GM10266 (cell line): ENCODE results near the gene ANKRD55.
"Not testable (repeated sequence)": the region's sequence is repeated elsewhere in the genome, so short reads cannot be mapped to it uniquely, and the experiment has no call there.

Experiments
- DNase-seq: peaks from one replicate; pipeline ENCODE4 v3.0.0; 2012; ENCODE audit errors: extremely low spot score
- CTCF ChIP-seq: IDR thresholded peaks from 2 replicates; pipeline ENCODE4 v1.5.1; 2012; ENCODE audit warnings: mild to moderate bottlenecking, low read depth; ENCODE audit not compliant: control insufficient read depth, insufficient read depth; ENCODE audit errors: missing control alignments

ANKRD55 gene

GRCh38 chr5:56244627-56245026 is 11.5 kb upstream of the ANKRD55 start:
- no peak for TF ChIP-seq CTCF
- no peak for DNase-seq

- not testable (repeated sequence) for DNase-seq
Measured at GRCh38 chr5:56242271-56242670, 9.1 kb upstream of the ANKRD55 start.

GRCh38 chr5:56232538-56232937 is 592 bp downstream of the ANKRD55 start:
- no peak for DNase-seq
- TF ChIP-seq CTCF: no peak

GRCh38 chr5:56230576-56230975 is 2.6 kb downstream of the ANKRD55 start:
- TF ChIP-seq CTCF: no peak
- no peak for DNase-seq

- no peak for TF ChIP-seq CTCF
- no peak for DNase-seq
Measured at GRCh38 chr5:56229111-56229510, 4.0 kb downstream of the ANKRD55 start.

GRCh38 chr5:56228631-56229030 is 4.5 kb downstream of the ANKRD55 start:
- TF ChIP-seq CTCF: no peak
- DNase-seq: no peak

GRCh38 chr5:56227691-56228090 is 5.4 kb downstream of the ANKRD55 start:
- DNase-seq: no peak
- TF ChIP-seq CTCF: no peak

- not testable (repeated sequence) for DNase-seq
Measured at GRCh38 chr5:56223298-56223697, 9.8 kb downstream of the ANKRD55 start.

GRCh38 chr5:56221601-56222000 is 11.5 kb downstream of the ANKRD55 start:
- not testable (repeated sequence) for DNase-seq
